Endothelial cell of umbilical vein (primary cell): ENCODE data around the gene CDH23. TPM values are rescaled to one million over a fixed set of nuclear protein-coding genes. Genes with fewer than 3 reads are reported as not detected.
A peak's percentile ranks its signal among the peaks of the same experiment; 100 is the strongest.

Source experiments
- BruUV-seq: library from RNA; stranded (reverse); fragments of 400-500 nt; replicated peaks from 2 replicates; lab custom pipeline; 2021; lab: Mats Ljungman, UMichigan
- CTCF ChIA-PET: fragments of 300-600, 350-600 bp; sonication (Branson Sonifier 250); formaldehyde crosslinking; loops from one replicate; lab custom pipeline; 2021; ENCODE audit warnings: antibody characterized with exemption, inconsistent platforms; lab: Charles Lee
- POLR2A ChIA-PET: fragments of 300-600, 350-600 bp; sonication (Branson Sonifier 250); formaldehyde crosslinking; loops from one replicate; lab custom pipeline; 2021; ENCODE audit warnings: antibody characterized with exemption, inconsistent platforms; lab: Charles Lee
- DNase-seq: peaks from one replicate; pipeline ENCODE4 v3.0.0-alpha.2; 2011; ENCODE audit warnings: low read depth, low spot score
- FAIRE-seq: peaks from 2 replicates; lab custom pipeline; 2011; peaks lifted over from hg19 to GRCh38; lab: Jason Lieb, UNC
- H2AFZ ChIP-seq: 2 replicates; pipeline ENCODE4 v1.6.0; 2012; ENCODE audit warnings: low read depth, low read length, control low read depth, inconsistent platforms
- H3K27ac ChIP-seq: 2 replicates; pipeline ENCODE4 v1.5.1; 2011; ENCODE audit warnings: low read depth, mild to moderate bottlenecking, control low read depth, low read length, moderate library complexity; ENCODE audit not compliant: insufficient read depth
- H3K27me3 ChIP-seq, 2 experiments: 2 replicates each; pipeline versions ENCODE4 v1.6.0 to v1.6.1; 2011; ENCODE audit warnings: low read length in 2 of 2, mixed read lengths in 1 of 2; ENCODE audit not compliant: control insufficient read depth in 2 of 2, insufficient read depth in 2 of 2
- H3K36me3 ChIP-seq, 2 experiments: 2 replicates in 1 of 2; 3 replicates in 1 of 2; pipeline ENCODE4 v1.5.1; 2011; ENCODE audit warnings: low read length in 2 of 2, mild to moderate bottlenecking in 1 of 2, moderate library complexity in 1 of 2; ENCODE audit not compliant: control insufficient read depth in 2 of 2, insufficient read depth in 2 of 2; ENCODE audit errors: extremely low read depth in 1 of 2
- H3K4me1 ChIP-seq: 3 replicates; pipeline ENCODE4 v1.5.1; 2011; ENCODE audit warnings: mild to moderate bottlenecking, low read length; ENCODE audit not compliant: control insufficient read depth, insufficient read depth; ENCODE audit errors: extremely low read depth
- H3K4me2 ChIP-seq: 2 replicates; pipeline ENCODE4 v1.6.1; 2011; ENCODE audit warnings: low read length, control low read depth, mixed read lengths; ENCODE audit not compliant: insufficient read depth
- H3K4me3 ChIP-seq, 3 experiments: fragments of 200-600 bp in 1 of 3; sonication (generic), shearing (Covaris generic) in 1 of 3; replicated peaks in 1 of 3; 2 replicates each; pipeline ENCODE4 v1.5.1; 2011 to 2016; ENCODE audit warnings: control low read depth in 3 of 3, low read length in 3 of 3, mild to moderate bottlenecking in 2 of 3, inconsistent platforms in 1 of 3, low read depth in 1 of 3, moderate library complexity in 1 of 3; ENCODE audit not compliant: insufficient read depth in 1 of 3
- H3K79me2 ChIP-seq: 2 replicates; pipeline ENCODE4 v1.6.0; 2012; ENCODE audit warnings: low read length, inconsistent platforms; ENCODE audit not compliant: control insufficient read depth, insufficient read depth
- H3K9ac ChIP-seq: replicated peaks from 2 replicates; pipeline ENCODE3; 2011; ENCODE audit warnings: low read length, control low read depth; ENCODE audit not compliant: insufficient read depth; ENCODE audit errors: extremely low read depth
- H3K9me1 ChIP-seq: replicated peaks from 3 replicates; pipeline ENCODE4 v1.6.0; 2011; ENCODE audit warnings: mild to moderate bottlenecking, low read length; ENCODE audit not compliant: control insufficient read depth, insufficient read depth; ENCODE audit errors: extremely low read depth
- H3K9me3 ChIP-seq: replicated peaks from 2 replicates; pipeline ENCODE4 v1.5.1; 2012; ENCODE audit warnings: low read length, inconsistent platforms; ENCODE audit not compliant: control insufficient read depth, insufficient read depth
- H4K20me1 ChIP-seq: replicated peaks from 2 replicates; pipeline ENCODE3; 2011; ENCODE audit warnings: mild to moderate bottlenecking, low read length; ENCODE audit not compliant: control insufficient read depth, insufficient read depth; ENCODE audit errors: extremely low read depth
- FOS ChIP-seq: IDR thresholded peaks from 2 replicates; pipeline ENCODE4 v1.6.1; 2011; ENCODE audit warnings: mild to moderate bottlenecking, low read length, moderate library complexity, borderline replicate concordance; ENCODE audit not compliant: insufficient read depth
- GATA2 ChIP-seq: IDR thresholded peaks from 2 replicates; pipeline ENCODE4 v1.7.0; 2011; ENCODE audit warnings: low read depth, mild to moderate bottlenecking, moderate library complexity, mixed read lengths, low read length; ENCODE audit not compliant: insufficient read length, insufficient read depth
- JUN ChIP-seq: IDR thresholded peaks from 2 replicates; pipeline ENCODE4 v1.6.1; 2011; ENCODE audit warnings: borderline replicate concordance, low read depth; ENCODE audit not compliant: insufficient read length, insufficient read depth
- POLR2A ChIP-seq: IDR thresholded peaks from 2 replicates; pipeline ENCODE4 v1.6.1; 2012; ENCODE audit warnings: low read depth, mild to moderate bottlenecking, control low read depth, low read length
- POLR2AphosphoS5 ChIP-seq: IDR thresholded peaks from 2 replicates; pipeline ENCODE4 v1.6.1; 2012; ENCODE audit warnings: low read depth, mild to moderate bottlenecking, control low read depth, low read length, moderate library complexity; ENCODE audit not compliant: insufficient read depth
- dilution Hi-C: fragments of 300-500 bp; cut with MboI; formaldehyde crosslinking; loops from one replicate; pipeline ENCODE4 v1.15.0; 2019; ENCODE audit warnings: low sequenced_read_pairs; ENCODE audit not compliant: extremely low pct_ligation_motif_present
- intact Hi-C: fragments of 100-400 bp; cut with micrococcal nuclease; formaldehyde crosslinking; loops from one replicate; pipeline ENCODE4 v1.10.0; 2022
- polyA plus RNA-seq, 4 experiments: library from polyadenylated mRNA; depleted of rRNA in 3 of 4; stranded (reverse) in 3 of 4; unstranded in 1 of 4; fragments of >200 nt; gene quantifications; 2 replicates each; pipeline versions ENCODE4 v1.2.1 to v1.2.3, GENCODE V29; 2011 to 2012; ENCODE audit warnings: missing spikeins in 1 of 4
- total RNA-seq: library from RNA; stranded (reverse); gene quantifications from 2 replicates; pipeline ENCODE4 v1.2.3, GENCODE V29; 2021
- TF ChIP-seq, protein P1 (sequence below), 2 donors: IDR thresholded peaks; 1 replicate in 1 of 2; 2 replicates in 1 of 2; pipeline ENCODE4 v1.5.1; 2011; ENCODE audit warnings: low read length in 2 of 2, mild to moderate bottlenecking in 2 of 2, moderate library complexity in 2 of 2, control low read depth in 1 of 2, inconsistent platforms in 1 of 2, low read depth in 1 of 2; ENCODE audit not compliant: insufficient read depth in 1 of 2; ENCODE audit errors: extremely low read depth in 1 of 2

Gene CDH23
- total and polyA plus RNA-seq, 2 donors (not counting 3 experiments of a cell fraction or from before 2014, with no cell fraction given): not detected

DNA sequence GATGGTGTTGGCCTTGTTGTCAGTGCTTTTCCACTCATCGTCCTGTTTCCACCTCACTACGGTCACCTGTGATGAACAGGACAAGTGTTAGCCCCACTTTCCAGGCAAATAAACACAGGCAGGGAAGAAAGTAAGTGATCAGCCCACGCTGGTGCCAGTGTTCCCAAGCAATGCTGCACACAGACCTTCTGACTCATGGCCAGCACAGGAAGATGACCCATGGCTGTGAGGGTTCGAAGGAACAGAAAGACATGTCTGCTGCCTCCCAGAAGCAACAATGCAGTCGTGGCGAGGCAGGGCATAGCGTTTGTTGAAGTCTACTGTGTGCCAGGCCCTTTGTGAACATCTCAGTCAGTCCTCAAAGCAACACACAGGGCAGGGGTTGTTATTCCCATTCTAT lies 41.9 kb upstream of the CDH23 start:
- Histone ChIP-seq H3K36me3 (no peaks in the 10 kb centered on the region), H2AFZ (peak overlapping the region; percentile 74), H3K4me2 (no peak overlapping the region), H3K9ac (no peak overlapping the region), H3K27ac (no peak overlapping the region), H3K4me3 (no peak overlapping the region), H3K9me3 (no peaks in the 10 kb centered on the region), H3K9me1 (no peaks in the 10 kb centered on the region), H3K27me3 (no peaks in the 10 kb centered on the region), H4K20me1 (no peaks in the 10 kb centered on the region), H3K79me2 (no peaks in the 10 kb centered on the region), H3K4me1 (peaks cover 15% of the 10 kb centered on the region)
- TF ChIP-seq FOS: peak; percentile 63
- no peak for TF ChIP-seq GATA2
- POLR2A ChIA-PET: no interaction called here
- BruUV-seq: no TSS peak
- intact Hi-C loops: no loop called here
- DNase-seq (peak; percentile 32), FAIRE-seq (peak; percentile 91)
- dilution Hi-C loops: no loop called here
- CTCF ChIA-PET: interaction anchor here (1.4 kb wide), 1 partner anchor 29 kb away, joined by 3 read pairs; no protein-coding TSS in a partner anchor

DNA sequence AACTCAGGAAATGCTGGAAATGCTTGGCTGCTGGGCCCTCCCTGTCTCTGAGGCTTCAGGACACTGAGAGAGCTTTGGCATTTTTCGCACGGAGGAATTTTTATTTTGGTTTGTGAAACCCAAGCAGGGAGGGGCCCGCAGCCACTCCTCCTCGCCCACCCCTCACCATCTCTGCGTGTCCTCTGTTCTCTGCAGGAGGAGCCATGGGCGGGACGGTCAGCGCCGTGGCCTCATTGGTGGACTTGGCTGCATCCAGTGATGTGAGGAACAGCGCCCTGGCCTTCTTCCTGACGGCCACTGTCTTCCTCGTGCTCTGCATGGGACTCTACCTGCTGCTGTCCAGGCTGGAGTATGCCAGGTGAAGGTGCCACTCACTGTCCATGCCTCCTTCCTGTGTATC lies 40.8 kb upstream of the CDH23 start:
- H4K20me1 ChIP-seq: no peaks in the 10 kb centered on the region
- no peak for FAIRE-seq
- no peak overlapping the region for H3K9ac ChIP-seq
- no peaks in the 10 kb centered on the region for H3K79me2 ChIP-seq
- no TSS peak for BruUV-seq
- H3K27ac ChIP-seq: no peak overlapping the region
- dilution Hi-C loops: no loop called here
- no peak for DNase-seq
- ChIA-PET POLR2A (no interaction called here), CTCF (interaction anchor here (1.0 to 1.4 kb wide), 3 partner anchors 13 to 41 kb away, joined by 3 read pairs; no protein-coding TSS in a partner anchor)
- no peaks in the 10 kb centered on the region for H3K9me3 ChIP-seq
- no peaks in the 10 kb centered on the region for H3K9me1 ChIP-seq
- no peak overlapping the region for H3K4me2 ChIP-seq
- intact Hi-C loops: no loop called here
- no peak overlapping the region for H3K4me3 ChIP-seq
- no peaks in the 10 kb centered on the region for H3K36me3 ChIP-seq
- H3K4me1 ChIP-seq: peaks cover 15% of the 10 kb centered on the region
- H2AFZ ChIP-seq: no peak overlapping the region
- no peaks in the 10 kb centered on the region for H3K27me3 ChIP-seq
- TF ChIP-seq, protein P1, sequence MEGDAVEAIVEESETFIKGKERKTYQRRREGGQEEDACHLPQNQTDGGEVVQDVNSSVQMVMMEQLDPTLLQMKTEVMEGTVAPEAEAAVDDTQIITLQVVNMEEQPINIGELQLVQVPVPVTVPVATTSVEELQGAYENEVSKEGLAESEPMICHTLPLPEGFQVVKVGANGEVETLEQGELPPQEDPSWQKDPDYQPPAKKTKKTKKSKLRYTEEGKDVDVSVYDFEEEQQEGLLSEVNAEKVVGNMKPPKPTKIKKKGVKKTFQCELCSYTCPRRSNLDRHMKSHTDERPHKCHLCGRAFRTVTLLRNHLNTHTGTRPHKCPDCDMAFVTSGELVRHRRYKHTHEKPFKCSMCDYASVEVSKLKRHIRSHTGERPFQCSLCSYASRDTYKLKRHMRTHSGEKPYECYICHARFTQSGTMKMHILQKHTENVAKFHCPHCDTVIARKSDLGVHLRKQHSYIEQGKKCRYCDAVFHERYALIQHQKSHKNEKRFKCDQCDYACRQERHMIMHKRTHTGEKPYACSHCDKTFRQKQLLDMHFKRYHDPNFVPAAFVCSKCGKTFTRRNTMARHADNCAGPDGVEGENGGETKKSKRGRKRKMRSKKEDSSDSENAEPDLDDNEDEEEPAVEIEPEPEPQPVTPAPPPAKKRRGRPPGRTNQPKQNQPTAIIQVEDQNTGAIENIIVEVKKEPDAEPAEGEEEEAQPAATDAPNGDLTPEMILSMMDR (IDR thresholded peaks at IDR 0.05; ENCODE audit: extremely low read depth in 1 of 2, insufficient read depth in 1 of 2, low read depth in 1 of 2, low read length in 2 of 2): no peak
- TF ChIP-seq JUN (no peak), POLR2AphosphoS5 (no peak), POLR2A (no peak), GATA2 (no peak)
